Activated CD4-positive, alpha-beta T cell treated with anti-CD3 and anti-CD28 coated beads for 4 hours (primary cell): ENCODE measurements around the gene L3MBTL4.

Experiments used
- DNase-seq, 2 donors: peaks; one replicate each; pipeline ENCODE4 v3.0.0-alpha.2; 2020

L3MBTL4 gene

DNA sequence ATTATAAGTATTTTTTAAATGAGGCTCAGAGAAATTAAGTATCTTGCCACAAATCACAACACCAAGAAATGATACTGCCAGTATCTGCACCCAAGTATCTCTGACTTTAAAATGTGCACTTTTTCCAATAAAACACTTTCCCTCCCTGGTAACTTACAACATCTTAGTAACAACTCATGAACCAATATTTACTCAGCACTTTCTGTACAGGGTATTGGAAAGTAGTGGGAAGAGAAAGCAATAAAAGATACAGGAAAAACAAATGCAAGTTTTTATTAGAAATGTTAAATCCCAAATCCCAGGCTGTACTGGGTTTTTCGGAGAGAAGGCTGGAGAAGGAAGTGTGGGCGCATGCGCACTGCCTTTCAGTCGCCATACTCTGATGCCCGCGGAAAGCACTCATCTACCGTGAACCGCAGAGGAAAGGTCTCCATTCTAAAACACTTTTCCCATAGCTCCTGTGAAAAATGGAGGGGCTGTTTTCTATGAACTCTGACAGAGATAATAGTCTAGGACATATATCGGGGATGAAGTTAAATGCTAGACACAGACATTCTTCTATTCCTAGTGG, 52.1 kb downstream of the L3MBTL4 start:
- DNase-seq, result no peak

DNA sequence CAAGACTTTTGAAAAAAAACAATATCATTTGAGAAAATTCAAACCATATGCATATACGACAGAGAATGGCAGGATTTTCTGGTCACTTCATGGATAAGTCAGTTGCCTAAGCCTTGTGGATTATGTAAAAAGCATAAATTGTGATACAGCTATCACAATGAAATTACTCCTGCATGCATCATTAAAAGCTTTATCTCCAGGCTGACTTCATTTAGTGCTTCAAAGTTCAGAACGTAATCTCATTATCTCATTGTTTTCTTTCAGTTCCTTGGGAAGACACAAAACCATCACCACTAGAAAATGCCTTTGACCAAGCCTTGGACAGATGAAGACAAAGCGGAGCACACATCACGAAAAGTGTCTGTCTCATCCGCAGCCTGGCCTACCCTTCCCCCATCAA, 57.0 kb downstream of the L3MBTL4 start:
- DNase-seq, result no peak

DNA sequence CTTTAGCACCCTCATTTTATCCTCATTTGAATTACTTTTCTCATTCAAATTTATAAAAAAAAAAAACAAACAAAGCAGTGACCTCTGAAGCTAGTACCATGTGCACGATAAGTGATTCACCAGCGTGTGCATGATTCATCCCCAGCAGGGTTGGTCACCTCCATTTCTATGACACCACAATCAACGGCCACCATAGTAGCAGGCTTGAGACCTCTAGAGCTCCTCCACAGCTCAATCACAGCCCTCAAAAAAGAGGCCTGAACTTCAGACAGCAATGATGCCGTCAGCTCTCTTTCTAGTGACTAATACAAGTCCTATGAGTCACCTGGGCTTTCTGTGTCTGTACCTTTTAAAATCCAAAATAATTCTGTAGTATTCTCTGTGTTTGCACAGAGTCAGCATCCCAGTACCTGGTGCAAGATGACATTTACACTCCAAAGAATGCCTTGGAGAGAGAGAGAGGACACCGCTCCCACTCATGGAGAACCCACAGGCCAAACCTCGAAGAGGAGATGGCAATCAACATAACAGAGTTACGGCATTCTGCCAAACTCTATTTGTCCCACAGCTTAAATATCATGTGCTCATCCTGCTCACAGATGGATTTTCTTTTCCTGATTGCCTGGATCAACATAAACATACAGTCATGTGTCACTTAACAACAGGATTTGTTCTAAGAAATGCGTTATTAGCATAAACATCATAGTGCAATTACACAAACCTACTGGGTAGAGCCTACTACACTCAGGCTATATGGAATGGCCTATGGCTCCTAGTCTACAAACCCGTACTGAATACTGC, 58.7 kb downstream of the L3MBTL4 start:
- DNase-seq, result no peak

DNA sequence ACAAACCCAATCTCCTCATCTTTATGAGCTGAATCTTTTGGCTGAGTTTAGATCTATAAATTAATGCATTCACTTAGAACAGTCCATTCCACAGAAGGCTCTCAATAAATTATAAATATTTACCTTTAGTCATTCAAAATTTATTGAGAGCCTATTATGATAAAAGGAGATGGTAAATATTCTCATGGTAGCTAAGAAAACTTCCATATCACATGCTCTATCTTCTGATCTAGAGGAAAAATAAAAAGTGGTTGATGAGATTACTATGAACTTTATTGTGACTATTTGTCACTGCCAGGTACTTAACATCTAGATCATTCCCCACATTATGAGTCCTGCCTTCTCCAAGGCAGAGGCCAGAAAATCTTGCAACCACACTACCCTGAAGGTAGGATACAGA, 62.4 kb downstream of the L3MBTL4 start:
- no peak for DNase-seq

DNA sequence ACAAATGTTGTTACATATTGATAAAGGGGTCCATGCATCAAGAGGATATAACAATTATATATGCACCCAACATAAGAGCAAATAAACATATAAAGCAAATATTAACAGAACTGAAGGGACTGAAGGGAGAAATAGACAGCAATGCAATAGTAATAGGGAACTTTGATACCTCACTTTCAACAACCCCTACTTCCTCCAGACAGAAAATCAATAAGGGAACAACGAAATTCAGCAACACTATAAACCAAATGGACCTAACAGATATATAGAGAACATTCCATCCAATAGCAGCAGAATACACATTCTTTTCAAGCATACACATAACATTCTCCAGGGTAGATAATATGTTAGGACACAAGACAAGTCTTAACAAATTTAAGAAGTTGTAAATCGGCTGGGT, 71.7 kb downstream of the L3MBTL4 start:
- no peak for DNase-seq

DNA sequence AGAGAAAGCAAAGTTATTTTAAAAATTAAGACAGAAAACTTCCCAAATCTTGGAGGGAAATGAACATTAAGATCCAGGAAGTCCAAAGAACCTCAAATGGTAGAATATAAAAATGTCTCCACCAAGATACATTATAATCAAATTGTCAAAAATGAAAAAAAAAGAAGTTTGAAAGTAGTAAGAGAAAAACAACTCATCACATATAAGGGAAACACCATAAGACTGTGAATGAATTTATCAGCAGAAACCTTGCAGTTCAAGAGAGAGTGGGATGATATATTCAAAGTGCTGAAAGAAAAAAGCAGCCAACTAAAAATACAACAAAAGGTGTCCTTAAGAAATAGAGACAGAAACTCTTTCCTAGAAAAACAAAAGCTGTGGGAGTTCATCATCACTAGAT, 73.0 kb downstream of the L3MBTL4 start:
- no peak for DNase-seq

DNA sequence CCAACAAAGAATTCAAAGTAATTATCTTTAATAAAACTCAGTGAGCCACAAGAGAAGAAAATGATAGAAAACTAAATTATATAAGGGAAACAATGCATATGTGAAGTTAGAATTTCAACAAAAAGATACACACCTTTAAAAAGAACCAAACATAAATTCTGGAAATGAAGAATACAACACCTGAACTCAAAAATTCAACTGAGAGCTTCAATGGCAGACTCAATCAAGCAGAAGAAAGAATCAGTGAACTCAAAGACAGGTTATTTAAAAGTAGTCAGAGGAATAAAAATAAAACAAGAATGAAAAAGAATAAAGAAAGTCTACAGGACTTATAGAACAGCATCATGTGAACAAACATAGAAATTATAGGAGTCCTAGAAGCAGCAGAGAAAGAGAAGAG, 73.4 kb downstream of the L3MBTL4 start:
- no peak for DNase-seq

DNA sequence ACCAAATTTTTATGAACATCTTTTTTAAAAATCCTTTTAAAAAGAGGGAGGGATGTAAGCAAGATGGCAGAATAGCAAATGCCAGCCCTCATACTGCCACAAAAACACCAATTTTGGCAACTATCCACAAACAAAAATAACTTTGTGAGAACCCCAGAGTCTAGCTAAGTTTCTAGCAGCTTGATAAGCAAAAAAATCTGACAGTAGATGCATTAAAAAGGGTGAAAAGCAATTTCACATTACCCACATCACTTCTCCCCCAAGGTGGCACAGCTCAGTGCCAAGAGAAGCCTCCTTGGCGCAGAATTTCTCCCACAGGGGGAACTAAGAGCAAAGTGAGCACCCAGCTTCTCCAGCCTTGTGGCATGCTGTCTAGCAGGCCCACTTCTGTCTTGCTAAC, 74.6 kb downstream of the L3MBTL4 start:
- no peak for DNase-seq

DNA sequence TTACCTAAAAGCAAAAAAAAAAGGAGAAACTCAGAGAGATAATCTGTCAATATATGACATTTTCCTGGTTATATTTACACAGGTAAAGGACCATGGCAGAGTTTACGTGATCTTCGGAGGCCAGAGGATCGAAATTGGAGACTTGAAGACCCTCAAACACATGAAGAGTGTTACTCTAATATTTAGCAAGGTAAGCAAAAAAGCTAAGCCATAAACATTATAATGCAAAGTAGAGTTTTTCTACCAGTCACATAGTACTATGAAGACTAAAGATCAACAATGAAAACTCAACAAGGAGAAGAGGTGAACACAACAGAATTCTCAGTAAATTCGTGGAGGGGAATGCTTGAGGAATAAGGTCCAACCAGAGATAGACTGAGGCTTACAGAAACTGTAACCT, 78.5 kb downstream of the L3MBTL4 start:
- DNase-seq, result no peak

DNA sequence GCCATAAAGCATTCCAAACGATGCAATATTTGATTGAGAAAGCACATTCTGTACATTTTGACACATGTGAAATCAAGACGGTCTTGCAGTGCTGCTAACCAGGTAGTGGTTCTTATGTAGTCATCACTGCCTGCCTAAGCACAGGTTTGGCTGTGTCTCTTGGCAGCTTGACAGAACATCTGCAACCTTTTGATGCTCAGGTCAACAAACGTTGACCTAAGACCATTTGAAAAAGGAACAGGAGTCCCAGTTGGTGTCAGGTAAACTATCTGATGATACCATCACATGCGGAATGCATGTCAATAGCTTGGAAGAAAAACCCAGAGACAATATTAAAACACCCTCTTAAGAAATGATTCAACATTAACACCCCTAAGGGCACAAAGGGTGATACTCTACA, 80.7 kb downstream of the L3MBTL4 start:
- DNase-seq, result no peak

DNA sequence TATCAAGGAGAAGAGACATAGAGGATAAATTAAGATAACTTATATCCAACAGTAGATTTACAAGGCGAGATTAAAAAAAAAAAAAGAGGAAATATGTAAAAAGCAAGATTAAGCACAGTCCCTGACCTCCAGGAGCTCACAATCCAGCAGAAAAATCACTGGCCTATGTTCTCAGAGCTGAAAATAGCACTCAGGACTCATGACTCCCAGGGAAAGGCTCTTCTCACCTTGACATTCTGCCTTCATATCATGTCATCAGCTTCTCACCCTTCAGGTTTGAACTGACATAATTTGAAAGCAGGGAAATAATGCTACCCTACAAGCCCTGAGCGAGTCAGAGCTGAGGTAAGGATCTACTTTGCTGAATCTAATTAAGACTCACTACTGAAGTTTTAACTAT, 82.8 kb downstream of the L3MBTL4 start:
- DNase-seq, result no peak

DNA sequence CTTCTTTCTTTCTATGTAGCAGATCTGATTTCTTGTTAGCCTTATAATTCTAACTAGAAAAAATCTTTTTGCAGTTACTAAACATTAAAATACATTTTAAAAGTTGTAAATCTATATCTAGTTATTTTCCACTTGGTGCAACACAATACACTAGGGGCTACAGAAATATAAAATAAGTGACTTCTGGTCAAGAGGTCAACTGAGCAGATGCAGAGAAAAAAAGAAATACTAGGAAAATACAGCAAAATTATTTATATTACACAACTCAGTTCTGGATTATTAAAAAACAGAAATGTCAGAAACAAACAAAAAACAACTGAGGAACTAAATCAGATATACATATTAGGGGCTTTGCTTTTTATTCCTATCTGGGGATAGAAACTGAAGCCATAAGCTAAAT, 83.9 kb downstream of the L3MBTL4 start:
- no peak for DNase-seq

DNA sequence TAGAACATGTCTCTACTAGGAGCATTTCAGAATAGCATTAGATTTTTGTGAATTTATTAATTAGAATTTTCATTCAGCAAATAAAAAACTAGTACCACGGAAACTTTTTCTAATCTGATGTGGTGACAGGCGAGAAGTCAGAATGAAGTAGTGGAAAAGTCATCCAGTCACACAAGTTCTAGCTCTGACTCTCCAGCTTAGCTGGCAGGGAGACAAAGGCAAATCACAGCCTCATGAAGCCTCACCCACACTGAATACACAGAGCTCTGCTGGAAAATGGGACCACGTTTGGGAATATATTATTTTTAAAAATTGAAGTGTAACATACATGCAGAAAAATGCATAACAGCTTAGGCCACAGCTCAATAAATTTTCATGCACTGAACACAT, 86.1 kb downstream of the L3MBTL4 start:
- no peak for DNase-seq

DNA sequence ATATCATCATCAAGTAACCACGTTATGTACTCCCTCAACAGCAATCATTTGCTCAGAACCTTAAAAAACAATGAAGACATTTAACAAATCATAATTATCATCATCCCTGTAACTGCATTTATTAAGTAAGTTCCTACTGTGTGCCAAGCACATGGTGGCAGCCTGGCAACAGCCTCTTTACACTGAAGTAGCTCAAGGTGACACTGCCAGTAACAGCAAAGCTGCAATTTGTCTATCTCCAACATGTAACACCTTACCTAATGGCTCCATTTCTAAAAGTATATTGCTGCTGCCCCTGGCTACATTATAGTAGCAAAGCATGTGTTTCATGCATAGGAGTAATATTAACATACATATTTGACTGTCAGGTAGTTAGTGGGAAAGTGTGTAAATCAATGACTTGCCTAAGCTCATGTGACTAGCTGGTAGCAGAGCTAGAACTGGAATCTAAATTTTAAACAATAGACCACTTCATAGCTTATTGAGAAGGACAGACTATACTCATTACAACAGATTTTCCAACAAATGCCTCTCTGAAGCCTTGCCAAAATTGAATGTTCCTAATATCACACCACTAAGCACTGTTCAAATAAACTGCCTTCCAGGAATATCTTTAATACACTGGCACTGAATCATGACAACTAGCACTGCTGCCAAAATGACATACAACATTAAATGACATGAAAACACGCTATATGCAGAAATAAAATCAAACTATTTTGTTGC, 86.7 kb downstream of the L3MBTL4 start:
- no peak for DNase-seq

DNA sequence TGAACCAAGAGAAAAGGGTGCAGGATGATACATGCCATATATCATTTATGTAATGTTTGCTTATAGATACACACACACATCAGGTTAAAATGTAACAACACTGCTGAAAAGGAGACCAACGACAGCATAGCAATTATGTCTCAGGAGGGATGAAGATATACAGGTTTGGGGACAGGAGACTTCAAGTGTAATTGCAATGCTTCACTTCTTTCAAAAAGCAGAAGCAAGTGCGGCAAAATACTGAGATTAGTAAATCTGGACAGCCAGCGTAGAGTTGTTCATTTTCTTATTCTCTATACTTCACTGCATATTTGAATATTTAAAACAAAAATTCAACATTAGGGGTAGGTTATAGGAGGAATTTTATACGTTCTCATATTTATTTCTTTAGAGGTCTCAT, 87.2 kb downstream of the L3MBTL4 start:
- no peak for DNase-seq

DNA sequence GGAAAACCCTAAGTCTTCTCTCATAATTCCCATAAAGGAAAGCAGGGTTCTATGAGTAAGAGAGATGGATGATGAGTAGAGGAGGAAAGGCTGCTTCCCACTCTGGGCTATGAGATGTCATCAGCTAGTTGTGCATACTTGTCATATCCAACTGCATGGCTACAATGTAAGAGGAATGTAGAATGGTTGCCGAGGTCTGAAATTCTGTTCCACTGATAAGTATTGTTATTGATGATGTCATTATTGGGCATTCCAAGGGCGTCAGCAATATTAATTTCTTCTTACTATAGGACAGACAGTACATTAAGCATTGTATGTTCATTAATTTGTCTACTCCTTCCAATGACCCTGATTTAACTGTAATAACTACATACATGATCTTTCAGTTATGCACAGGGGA, 88.1 kb downstream of the L3MBTL4 start:
- DNase-seq, result no peak

DNA sequence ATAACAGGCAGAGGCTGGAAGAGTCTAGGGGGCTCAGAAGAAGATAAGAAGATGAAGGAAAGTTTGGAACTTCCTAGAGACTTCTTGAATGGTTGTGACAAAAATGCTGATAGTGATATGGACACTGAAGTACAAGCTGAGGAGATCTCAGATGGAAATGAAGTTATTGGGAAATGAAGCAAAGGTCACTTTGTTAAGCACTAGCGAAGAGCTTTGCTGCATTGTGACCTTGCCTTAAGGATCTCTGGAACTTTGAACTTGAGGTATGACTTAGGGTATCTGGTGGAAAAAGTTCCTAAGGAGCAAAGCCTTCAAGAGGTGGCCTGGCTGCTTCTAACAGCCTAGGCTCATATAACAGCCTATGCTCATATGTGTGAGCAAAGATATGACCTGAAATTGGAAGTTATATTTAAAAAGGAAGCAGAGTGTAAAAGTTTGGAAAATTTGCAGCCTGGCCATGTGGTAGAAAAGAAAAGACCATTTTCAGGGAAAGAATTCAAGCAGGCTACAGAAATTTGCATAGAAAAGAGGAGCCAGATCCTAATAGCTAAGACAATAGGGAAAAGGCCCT, 91.3 kb downstream of the L3MBTL4 start:
- no peak for DNase-seq

DNA sequence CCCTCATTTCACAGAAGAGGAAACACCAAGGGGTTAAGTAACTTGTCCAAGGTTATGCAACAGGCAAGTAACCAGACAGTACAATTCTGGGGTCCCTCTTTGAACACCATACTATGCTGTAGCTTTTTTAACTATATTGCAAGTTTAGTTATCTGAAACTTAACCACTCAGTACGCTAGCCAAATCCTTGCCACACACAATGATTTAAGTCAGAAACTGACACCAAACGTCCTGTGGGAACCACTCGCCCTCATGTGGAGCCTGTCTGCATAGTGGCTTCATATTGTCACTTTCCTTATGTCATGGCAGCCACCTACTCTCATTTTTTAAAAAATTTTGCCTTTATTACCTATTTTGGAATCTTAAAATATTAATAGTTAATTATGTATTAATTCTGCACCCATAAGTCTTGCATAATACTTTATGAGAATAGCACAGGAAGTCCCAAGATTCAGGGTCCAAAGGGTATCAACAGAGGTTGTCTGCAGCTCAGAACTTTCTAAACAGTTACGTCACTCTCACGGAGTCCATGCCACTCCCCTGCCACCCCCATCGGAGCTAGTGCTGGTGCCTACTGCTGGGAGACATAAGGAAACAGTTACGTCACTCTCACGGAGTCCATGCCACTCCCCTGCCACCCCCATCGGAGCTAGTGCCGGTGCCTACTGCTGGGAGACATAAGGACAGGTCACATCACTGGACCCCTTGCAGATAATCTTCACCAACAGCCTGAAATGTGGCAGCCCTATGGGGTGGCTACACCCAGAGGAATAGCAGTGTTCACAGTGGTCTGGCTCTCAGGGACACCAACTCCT, 99.0 kb downstream of the L3MBTL4 start:
- no peak for DNase-seq

DNA sequence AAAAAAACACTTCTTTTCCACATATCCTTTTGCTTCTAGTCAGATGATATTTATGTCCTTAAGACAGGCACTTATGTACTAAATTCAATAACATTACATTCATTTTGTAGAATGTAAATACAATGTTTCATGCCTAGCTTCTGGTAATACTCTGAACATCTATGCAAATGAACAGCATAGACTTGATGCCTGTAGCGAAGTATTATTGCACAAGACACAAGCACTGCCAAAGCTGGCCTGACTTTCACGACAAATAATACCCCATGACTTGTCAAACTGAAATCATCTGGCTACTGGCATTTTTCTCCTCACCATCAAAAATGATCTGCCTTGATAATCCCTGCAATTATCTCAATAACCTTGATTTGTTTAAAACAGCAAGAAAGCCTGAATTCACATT, 101.3 kb downstream of the L3MBTL4 start:
- no peak for DNase-seq

DNA sequence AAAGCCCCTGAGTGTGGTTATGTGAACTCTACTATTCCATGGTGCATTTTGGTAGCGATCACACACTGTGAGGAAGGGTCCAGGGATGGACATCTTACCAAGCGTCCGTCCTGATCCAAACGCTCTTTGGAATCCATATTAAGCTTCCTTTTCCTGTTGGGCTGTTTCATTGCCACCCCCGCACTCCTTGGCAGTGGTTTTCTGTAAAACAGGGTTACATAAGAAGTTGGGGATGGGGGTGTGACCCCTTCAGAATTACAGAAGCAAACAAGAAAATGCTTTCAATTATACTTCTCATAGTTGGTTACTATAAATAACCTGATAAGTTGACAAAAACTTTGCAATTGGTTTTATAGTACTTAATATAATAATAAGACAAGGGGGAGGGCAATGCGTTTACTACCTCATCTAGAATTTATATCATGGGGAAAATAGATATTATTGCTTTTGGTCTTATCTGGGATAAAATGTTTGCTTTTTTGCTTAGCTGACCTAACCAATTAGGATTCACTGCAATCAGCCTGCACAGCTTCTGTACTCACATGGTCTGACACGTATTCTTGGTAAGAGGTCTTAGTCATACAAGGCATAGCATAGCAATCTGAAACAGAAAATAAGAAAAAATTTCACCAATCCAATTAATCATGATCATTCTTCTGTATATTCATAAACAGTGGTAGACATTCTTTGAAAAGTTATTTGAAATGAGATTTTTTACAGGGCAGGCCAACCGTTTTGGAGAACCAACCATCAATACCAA, 103.1 kb downstream of the L3MBTL4 start:
- no peak for DNase-seq

DNA sequence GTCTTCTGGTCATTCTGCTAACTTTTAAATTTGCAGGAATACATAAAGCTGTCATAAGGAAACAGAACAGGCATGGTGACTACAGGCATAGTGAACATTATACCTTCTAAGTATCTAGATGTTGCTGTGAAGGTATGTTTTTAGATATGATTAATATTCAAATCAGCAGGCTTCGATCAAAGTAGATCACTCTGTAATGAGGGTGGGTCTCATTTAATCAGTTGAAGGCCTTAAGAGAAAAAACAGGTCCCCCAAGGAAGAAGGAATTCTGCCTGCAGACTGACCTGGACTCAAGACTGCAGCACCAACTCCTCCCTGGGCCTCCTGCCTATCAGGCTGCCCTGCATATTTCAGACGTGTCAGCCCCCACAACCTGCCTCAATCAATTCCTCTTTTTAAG, 104.0 kb downstream of the L3MBTL4 start:
- DNase-seq, result no peak

DNA sequence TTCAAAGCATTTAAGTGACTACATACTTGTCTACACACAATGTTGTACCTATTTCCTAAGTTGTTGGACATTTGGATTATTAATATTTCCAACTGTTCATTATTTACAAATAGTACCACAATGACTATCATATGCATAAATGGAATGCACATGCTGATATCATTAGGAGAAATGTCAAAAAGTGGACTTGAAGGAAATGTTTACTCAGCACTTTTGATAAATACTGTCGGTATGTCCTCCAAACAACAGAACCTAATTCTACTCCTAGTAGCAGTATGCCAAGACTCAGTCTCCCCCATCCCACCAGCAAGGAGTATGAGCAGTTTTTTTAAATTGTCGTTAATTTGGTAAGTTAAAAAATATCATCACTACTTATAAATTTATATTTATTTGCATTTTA, 116.8 kb downstream of the L3MBTL4 start:
- no peak for DNase-seq
